HG02973 (cell line): ENCODE results near the gene CGB2.
"Not testable (repeated sequence)": the region's sequence is repeated elsewhere in the genome, so short reads cannot be mapped to it uniquely, and the experiment has no call there.

ENCODE experiments used
- ATAC-seq: cut with Tn5 transposase; IDR thresholded peaks from one replicate; pipeline ENCODE4 v1.9.1; 2021; ENCODE audit warnings: moderate library complexity; ENCODE audit not compliant: unreplicated experiment

Gene CGB2

DNA sequence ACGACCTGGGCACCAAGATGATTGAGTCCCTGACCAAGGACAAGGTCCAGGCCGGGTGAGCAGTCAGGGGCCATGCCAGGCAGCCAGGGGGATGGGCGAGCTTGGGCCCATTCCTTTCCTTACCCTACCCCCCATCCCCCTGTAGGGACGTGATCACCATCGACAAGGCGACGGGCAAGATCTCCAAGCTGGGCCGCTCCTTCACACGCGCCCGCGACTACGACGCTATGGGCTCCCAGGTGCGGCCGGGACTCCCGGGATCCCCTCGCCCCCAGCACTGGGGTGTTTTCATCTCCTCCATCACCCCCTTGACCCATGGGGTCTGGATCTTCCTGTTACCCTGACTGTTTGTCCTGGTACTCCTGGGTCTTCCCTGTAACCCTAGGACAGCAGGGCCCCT lies 21.9 kb upstream of the CGB2 start:
- ATAC-seq = no peak

DNA sequence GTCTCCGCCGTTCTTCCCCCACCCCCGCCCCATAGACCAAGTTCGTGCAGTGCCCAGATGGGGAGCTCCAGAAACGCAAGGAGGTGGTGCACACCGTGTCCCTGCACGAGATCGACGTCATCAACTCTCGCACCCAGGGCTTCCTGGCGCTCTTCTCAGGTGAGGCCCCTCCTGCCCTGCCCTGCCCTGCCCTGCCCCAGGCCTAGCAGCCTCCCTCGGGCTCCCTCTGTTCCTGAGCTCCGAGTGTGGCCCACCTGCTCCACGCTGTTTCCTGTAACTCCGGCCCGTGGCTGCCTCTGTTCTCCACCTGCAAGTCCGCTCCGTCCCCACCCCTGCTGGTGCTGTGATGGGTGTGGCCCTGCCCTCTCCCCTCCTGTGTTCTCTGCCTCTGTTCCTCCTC lies 21.2 kb upstream of the CGB2 start:
- no peak for ATAC-seq

DNA sequence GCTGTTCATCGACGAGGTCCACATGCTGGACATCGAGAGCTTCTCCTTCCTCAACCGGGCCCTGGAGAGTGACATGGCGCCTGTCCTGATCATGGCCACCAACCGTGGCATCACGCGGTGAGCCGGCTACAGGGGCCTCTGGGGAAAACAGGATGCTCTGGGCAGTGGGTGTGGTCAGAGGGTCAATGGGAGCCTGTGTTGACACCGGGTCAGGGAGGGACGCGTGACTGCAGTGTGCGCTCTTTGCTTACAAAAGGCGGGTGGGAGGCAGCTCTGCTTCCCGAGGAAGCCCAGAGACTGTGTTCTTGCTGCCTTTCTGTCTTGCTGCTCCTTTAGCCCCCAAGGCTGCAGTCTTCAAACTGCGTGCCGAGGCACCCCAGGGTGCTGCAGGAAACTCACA lies 20.5 kb upstream of the CGB2 start:
- ATAC-seq = no peak

DNA sequence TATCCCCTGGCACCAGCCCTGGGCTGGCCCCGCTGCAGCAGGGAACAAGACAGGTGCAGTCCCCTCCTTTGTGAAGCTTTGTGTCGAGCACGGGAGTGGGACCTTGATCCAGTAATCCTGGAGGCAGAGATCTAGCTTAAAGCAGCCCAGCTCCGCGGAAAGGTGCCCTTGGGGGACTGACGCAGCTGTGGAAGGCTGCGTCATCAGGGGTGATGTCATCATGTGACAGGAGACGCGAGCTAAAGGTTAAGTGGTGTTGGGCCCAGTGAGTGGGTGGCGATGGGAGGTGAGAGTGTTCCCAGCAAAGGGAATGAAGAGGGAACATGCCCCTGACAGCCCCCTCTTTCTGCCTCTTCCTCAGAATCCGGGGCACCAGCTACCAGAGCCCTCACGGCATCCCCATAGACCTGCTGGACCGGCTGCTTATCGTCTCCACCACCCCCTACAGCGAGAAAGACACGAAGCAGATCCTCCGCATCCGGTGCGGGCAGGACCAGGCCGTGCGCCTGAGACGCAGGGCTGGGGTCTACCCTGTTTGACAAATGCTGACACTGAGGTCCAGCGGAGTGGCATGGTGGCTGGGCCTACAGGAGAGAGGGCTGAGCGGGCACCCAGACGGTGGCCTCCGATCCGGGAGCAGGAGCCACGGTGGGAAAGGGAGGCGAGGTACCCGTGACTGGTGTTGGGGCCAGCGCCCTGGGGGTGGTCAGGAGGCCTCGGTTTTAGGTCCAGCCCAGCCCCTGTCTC lies 17.4 kb upstream of the CGB2 start:
- ATAC-seq = no peak

DNA sequence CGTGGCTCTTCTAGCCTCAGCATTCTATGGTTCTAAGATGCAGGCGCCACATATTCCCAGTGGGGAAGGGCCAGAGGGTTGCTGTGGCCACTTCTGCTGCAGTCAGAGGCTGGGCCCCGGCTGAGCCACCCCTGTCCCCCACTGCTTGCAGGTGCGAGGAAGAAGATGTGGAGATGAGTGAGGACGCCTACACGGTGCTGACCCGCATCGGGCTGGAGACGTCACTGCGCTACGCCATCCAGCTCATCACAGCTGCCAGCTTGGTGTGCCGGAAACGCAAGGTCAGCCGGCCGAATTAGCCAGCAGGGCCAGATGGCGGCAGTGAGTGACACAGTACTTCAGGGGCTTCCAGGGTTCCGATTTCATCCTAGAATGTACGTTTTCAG lies 16.8 kb upstream of the CGB2 start:
- ATAC-seq = no peak

DNA sequence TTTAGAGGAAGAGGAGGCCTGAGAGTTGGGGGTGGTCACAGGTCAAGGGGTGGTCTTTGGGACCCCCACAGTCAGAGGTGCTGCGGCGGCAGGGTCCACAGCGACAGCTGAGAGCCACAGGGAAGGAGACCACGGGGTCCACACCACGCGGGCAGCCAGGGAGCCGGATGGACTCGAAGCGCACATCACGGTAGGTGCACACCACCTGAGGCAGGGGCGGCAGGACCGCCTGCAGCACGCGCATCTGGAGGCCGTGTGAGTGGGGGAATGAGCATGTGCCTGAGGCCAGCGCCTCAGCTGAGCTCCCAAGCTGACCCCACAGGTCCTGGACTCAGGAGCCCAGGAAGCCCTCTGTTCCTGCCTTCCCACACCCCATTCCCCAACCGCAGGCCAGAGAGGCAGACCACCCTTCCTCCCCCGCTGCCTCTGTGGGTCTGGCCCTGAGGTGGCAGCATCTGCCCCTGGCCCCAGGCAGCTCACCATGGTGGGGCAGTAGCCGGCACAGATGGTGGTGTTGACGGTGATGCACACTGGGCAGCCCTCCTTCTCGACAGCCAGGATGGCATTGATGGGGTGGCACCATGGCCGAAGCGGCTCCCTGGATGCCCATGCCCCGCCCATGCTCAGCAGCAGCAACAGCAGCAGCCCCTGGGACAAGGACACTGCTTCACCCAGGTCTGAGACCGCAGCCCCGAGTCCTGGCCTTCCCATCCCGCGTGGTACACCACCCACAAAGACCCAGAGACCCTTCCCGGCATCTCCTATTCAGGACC lies 15.4 kb upstream of the CGB2 start:
- no peak for ATAC-seq

DNA sequence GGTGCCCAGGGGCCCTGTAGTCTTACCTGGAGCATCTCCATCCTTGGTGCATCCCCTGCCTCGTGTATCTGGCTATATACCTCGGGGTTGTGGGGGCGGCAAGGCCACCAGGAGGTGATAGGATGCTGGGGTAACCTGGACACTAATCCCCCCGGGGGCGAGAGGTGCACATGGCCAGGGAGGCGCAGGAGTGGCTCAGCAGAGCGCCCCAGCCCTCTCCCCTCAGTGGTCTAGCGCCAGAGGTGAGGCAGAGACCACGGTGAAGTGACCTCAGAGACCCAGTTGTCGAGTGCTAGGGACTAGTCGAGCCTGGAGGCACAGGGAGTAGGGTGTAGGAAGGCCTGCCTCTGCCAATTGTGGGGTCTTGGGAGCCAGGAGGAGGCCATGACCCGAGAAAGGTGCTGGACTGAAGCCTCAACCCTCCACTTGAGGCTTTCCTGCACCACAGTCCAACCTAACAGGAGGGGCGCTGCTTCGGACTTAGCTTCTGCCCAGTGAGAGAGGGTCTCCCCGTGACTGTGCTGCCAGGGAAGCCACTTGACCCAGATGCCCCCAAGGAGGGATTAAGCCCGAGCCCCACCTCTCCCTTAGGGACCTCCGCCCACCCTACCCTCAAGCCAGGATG lies 14.5 kb upstream of the CGB2 start, which contains the start of gene LHB:
LHB (minus strand) TSS at position 51 of the 625 bp plus-strand sequence; CDS start at position 41, 10 bp downstream.
- no peak for ATAC-seq

DNA sequence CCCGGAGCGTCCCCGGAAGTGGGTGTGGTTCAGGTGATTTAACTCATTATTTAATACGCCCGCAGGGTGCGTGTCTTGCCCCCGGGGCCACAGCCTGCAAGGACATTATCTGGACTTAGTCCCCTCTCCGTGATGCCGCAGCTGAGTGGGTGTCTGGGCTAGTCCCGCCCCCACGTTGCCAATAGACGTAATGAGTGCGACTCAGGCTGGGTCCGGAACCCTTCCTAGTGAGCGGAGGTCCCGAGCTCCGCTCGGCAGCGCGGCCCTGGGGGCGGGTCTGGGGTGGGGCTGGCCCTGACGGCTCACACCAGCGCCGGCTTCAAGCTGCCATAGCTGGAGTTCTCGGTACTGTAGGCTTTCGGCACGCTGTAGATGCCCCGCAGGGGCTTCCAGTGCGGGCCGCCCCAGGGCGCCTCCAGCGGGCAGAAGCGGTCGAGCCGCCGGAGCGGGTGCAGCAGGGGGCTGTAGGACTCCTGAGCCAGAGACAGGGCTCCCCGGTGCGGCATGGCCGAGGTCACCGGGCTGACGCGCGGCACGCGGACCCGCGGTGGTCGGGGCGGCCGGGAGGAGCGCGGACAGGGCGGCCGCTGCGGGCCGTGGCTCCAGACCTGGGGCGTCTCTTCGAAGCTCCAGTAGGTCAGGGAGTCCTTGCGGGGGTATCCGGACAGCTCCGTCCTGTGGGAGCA lies 13.9 kb upstream of the CGB2 start:
- ATAC-seq = no peak

DNA sequence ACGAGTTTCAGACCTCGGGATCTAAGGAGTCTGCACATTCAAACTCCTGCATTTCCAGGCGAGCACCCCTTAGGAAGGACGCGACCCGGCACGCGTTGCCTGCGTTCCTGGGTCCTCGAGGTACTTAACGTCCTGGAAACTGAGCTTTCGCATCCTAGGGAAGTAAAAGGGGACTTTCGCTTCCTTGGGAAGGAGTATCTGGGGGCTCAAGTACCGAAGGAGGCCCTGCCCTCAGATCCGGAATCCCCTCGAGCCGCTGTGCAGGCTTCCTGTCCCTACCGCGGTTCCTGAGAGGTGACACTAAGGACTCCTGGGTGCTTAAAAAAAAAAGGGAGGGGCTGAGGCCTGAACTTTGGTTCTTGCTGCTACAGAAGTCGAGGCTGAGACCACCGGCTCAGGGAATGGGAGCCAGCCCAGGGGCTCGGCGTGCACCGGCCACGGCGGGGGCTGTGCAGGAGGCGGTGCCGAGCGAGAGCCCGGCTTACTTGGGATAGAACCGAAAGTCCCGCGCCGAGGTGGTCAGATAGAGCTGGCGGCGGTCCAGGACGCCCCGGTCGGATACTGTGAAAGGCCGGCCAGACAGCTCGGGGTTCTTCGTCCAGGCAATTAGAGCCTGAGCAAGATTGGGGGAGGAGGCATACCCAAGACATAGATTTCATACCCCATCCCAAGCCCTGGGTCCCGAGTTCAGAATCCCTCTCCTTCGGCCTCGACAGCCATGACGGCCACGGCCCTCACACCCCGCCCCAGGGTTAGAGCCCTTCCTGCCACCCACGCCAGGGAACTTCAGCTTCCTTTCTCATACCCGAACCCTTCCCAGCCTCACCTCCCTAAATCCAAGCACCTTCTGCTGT lies 13.1 kb upstream of the CGB2 start:
- not testable (repeated sequence) for ATAC-seq

DNA sequence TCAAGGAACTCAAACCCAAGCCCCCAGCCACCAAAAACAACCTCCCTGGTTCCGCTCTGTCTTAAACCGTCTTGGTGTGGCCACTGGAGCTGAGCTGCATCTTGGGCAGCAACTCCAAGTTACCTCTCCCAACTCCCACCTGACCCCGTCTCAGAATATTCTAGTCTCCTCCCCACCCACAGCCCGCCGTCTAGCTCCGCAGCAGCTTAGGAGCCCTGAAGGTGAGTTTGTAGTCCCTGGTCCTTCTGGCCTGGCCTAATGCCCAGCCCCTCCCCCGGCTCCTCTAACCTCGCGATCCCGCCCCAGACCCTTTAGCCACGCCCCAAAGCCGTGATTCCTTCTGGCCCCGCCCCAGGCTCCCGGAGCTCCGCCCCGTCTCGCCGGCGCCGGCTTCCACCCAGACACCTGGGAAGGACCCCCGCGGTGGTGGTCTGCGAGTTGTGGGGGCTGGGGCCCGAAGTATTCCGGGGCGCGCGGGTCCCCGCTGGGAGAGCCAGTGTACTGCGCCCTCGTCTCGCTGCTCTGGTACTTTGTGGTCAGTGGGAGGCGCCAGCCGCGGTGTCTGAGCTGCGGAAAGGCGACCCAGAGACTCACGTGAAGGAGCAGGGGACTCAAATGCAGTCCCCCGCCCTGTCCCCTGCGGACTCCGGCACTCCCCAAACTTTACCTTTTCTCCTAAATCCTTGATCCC lies 12.3 kb upstream of the CGB2 start:
- ATAC-seq = no peak

DNA sequence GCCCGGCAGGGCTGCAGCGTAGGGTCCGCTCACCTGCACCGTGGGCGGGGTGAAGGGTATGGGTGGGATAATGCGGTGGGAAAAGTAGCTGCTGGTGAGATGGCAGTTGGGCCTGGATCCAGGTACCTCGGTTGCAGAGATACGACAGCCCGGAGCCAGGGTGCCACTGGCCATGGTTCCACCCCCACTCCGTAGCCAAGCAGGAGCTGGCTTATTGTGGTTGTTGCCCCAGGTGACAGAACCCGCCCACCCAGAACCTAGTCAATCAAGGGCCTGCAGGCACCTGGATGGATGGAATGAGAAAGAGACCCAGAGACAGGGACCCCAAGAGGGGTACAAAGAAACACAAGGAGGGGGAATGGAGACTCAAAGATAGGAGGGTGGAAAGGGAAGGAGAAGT lies 11.3 kb upstream of the CGB2 start:
- ATAC-seq = no peak

DNA sequence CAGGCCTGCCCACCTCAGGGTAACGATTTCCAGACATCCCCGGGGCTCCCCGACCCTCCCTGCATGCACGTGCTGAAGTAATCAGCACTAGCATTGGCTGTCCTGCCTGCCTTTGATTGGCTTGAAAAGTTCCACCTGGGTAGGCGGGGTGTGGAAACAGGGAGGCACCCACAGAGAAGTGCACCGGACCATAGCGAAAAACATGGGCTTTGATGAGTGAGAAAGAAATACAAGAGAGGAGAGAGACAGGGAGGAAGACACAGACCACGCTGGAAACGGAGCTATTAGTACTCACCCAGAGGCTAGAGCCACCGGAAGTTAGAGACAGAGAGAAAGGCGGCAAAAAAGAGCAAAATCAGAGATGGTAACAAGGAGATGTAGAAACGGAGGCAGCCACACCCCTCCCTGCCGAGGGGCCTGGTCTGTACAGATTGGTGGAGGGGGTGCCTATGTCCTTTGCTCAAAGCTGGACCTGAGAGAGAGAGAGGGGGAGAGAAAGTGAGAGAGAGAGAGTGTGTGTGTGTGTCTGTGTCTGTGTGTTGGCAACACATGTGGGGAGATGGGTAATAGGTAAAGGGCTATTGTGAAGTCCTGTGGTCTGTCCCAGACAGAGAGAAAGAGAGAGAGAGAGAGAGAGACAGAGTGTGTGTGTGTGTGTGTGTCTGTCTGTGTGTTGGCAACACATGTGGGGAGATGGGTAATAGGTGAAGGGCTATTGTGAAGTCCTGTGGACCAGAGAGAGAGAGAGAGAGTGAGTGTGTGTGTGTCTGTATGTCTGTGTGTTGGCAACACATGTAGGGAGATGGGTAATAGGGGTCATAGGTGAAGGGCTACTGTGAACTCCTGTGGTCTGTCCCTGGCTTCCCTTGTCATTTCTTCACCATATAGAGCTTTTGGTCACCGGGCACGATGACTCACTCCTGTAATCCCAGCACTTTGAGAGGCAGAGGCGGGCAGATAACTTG lies 10.5 kb upstream of the CGB2 start:
- no peak for ATAC-seq

DNA sequence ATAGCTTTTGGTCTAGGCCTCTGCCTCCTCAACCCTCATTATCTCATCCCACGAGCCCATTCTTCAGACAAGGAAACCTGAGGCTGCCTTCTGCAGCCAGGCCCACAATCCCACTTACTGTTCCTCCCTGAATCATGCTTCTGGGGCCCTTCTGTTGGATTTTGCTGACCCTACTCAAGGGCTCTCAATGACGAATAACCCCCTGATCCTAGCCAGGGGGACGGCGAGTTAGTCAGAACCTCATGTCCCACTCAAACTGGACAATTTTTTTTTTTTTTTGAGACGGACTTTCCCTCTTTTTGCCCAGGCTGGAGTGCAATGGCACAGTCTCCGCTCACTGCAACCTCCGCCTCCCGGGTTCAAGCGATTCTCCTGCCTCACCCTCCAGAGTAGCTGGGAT lies 9.6 kb upstream of the CGB2 start:
- ATAC-seq = no peak

DNA sequence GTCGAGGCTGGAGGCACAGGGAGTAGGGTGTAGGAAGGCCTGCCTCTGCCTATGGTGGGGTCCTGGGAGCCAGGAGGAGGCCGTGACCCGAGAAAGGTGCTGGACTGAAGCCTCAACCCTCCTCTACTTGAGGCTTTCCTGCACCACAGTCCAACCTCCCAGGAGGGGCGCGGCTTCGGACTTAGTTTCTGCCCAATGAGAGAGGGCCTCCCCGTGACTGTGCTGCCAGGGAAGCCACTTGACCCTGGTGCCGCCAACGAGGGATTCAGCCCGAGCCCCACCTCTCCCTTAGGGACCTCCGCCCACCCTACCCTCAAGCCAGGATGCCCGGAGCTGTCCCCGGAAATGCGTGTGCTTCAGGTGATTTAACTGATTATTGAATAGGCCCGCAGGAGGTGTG lies 7.5 kb upstream of the CGB2 start, which contains the start of gene CGB3:
CGB3 (minus strand) TSS at position 101 of the 400 bp plus-strand sequence. CDS start 362 bp downstream, outside the sequence.
- not testable (repeated sequence) for ATAC-seq

DNA sequence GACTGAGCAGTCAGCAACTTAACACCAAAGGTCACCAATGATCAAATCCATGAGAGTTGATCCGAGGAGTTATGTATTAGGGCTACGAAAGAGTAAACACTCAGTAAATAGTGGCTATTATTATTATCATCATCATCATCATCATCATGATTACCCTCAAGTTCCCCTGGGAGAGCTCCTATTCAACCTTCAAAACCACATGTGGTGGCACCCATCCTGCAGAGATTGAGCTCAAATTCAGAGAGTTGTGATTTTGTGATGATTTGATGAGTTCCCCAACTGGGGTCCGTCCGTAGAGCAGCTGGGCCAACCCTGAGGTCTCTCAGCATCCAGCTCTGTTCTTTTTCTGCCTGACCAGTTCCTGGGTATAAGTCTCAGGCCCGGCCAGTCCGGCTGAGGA lies 6.6 kb upstream of the CGB2 start:
- ATAC-seq = not testable (repeated sequence)

DNA sequence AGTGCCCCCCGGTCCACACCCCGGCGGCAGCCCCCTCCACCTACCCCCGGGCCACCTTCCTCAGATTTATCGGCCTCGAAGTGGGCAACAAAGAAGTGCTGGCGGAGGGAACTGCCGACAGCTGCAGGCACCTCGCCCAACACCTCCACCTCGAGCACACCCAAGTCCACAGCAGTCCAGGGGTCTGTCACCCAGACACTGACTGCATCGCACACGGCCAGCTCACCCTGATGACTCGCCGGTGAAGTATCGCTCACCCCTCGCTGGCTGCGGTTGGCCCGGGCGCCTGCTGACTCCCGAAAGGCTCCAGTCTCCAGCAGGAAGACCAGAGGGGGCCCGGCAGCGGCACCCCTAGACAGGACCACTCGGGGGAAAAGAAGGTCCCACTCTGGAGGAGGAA lies 6.1 kb upstream of the CGB2 start:
- not testable (repeated sequence) for ATAC-seq

DNA sequence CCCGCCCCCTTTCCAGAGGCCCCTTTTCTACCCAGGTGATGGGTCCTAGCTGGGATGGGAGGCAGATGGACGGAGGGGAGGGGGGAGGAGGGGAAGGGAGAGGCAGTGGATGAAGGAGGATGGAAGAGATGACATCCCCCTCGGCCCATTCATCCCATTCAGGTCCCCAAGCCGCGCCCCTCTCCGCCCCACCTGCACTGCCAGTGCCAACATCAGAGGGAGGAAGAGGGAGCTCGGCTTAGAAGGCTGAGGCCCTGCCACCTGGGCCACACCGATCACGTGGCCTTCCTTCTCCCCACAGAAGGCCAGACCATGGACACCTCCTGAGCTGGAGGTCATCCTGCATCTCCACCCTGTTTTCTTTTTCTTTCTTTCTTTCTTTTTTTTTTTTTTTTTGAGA lies 3.0 kb upstream of the CGB2 start:
- not testable (repeated sequence) for ATAC-seq

DNA sequence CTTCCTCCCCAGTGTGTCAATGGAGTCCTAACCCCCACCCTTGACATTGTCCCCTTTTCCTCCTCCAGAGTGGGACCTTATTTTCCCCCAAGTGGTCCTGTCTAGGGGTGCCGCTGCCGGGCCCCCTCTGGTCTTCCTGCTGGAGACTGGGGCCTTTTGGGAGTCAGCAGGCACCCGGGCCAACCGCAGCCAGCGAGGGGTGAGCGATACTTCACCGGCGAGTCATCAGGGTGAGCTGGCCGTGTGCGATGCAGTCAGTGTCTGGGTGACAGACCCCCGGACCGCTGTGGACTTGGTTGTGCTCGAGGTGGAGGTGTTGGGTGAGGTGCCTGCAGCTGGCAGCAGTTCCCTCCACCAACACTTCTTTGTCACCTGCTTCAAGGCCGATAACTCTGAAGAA lies 1.9 kb upstream of the CGB2 start:
- not testable (repeated sequence) for ATAC-seq

DNA sequence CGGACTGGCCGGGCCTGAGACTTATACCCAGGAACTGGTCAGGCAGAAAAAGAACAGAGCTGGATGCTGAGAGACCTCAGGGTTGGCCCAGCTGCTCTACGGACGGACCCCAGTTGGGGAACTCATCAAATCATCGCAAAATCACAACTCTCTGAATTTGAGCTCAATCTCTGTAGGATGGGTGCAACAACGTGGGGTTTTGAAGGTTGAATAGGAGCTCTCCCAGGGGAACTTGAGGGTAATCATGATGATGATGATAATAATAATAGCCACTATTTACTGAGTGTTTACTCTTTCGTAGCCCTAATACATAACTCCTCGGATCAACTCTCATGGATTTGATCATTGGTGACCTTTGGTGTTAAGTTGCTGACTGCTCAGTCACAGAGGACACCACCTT lies 1.4 kb upstream of the CGB2 start:
- not testable (repeated sequence) for ATAC-seq
